H9 (cell line): ENCODE data around the gene TBX19. TPM values are rescaled to one million over a fixed set of nuclear protein-coding genes. Genes with fewer than 3 reads are reported as not detected.

Source experiments
- DNase-seq: peaks from one replicate; pipeline ENCODE4 v3.0.0-alpha.2; 2017
- H2AFZ ChIP-seq: one replicate; pipeline ENCODE4 v1.6.1; 2013; ENCODE audit warnings: mild to moderate bottlenecking, low read length, control low read depth, moderate library complexity
- H2AK5ac ChIP-seq: 2 replicates; pipeline ENCODE4 v1.6.1; 2013; ENCODE audit warnings: low read length, control low read depth, mixed read lengths; ENCODE audit not compliant: insufficient read length
- H2BK120ac ChIP-seq: one replicate; pipeline ENCODE4 v1.6.1; 2013; ENCODE audit warnings: low read depth, mild to moderate bottlenecking, low read length, control low read depth, inconsistent platforms; ENCODE audit not compliant: poor library complexity, severe bottlenecking
- H2BK12ac ChIP-seq: 2 replicates; pipeline ENCODE4 v1.6.1; 2013; ENCODE audit warnings: low read length, control low read depth, mixed read lengths, low read depth; ENCODE audit not compliant: insufficient read length
- H2BK15ac ChIP-seq: 2 replicates; pipeline ENCODE4 v1.6.1; 2013; ENCODE audit warnings: low read depth, low read length, control low read depth
- H2BK20ac ChIP-seq: one replicate; pipeline ENCODE4 v1.6.1; 2013; ENCODE audit warnings: low read depth, mild to moderate bottlenecking, low read length, control low read depth, inconsistent platforms; ENCODE audit not compliant: poor library complexity, severe bottlenecking
- H2BK5ac ChIP-seq: 2 replicates; pipeline ENCODE4 v1.6.1; 2013; ENCODE audit warnings: low read length, control low read depth, mixed read lengths; ENCODE audit not compliant: insufficient read length
- H3K14ac ChIP-seq: 2 replicates; pipeline ENCODE4 v1.6.1; 2013; ENCODE audit warnings: low read length, control low read depth; ENCODE audit not compliant: insufficient read depth
- H3K18ac ChIP-seq: 2 replicates; pipeline ENCODE4 v1.6.1; 2013; ENCODE audit warnings: low read depth, mild to moderate bottlenecking, mixed read lengths, low read length, control low read depth; ENCODE audit not compliant: insufficient read length
- H3K23ac ChIP-seq: 2 replicates; pipeline ENCODE4 v1.6.1; 2013; ENCODE audit warnings: low read length, control low read depth, mixed read lengths, low read depth; ENCODE audit not compliant: insufficient read length
- H3K23me2 ChIP-seq: 2 replicates; pipeline ENCODE4 v1.6.1; 2013; ENCODE audit warnings: low read depth, mild to moderate bottlenecking, mixed read lengths, low read length, control low read depth; ENCODE audit not compliant: insufficient read length, poor library complexity, severe bottlenecking
- H3K27ac ChIP-seq: 2 replicates; pipeline ENCODE4 v1.5.1; 2013; ENCODE audit warnings: low read length, control low read depth, mixed read lengths, low read depth; ENCODE audit not compliant: insufficient read length
- H3K27me3 ChIP-seq: 2 replicates; pipeline ENCODE4 v1.6.1; 2013; ENCODE audit warnings: low read length, control low read depth, inconsistent platforms; ENCODE audit not compliant: insufficient read depth
- H3K4ac ChIP-seq: 2 replicates; pipeline ENCODE4 v1.6.1; 2013; ENCODE audit warnings: low read depth, mild to moderate bottlenecking, control low read depth, inconsistent platforms, low read length, moderate library complexity
- H3K4me1 ChIP-seq: 2 replicates; pipeline ENCODE4 v1.6.1; 2013; ENCODE audit warnings: low read length, control low read depth, inconsistent platforms; ENCODE audit not compliant: insufficient read depth
- H3K4me2 ChIP-seq: 2 replicates; pipeline ENCODE4 v1.6.1; 2013; ENCODE audit warnings: low read length, control low read depth, mixed read lengths; ENCODE audit not compliant: insufficient read length, insufficient read depth
- H3K56ac ChIP-seq: 2 replicates; pipeline ENCODE4 v1.6.1; 2013; ENCODE audit warnings: low read depth, mild to moderate bottlenecking, mixed read lengths, low read length, control low read depth; ENCODE audit not compliant: insufficient read length
- H3K79me1 ChIP-seq: 2 replicates; pipeline ENCODE4 v1.6.1; 2013; ENCODE audit warnings: low read depth, mild to moderate bottlenecking, moderate library complexity, low read length, control low read depth, inconsistent platforms; ENCODE audit not compliant: insufficient read depth, poor library complexity, severe bottlenecking
- H3K79me2 ChIP-seq: 2 replicates; pipeline ENCODE4 v1.6.1; 2013; ENCODE audit warnings: low read length, control low read depth, inconsistent platforms; ENCODE audit not compliant: insufficient read depth
- H3K9ac ChIP-seq: 2 replicates; pipeline ENCODE4 v1.6.1; 2013; ENCODE audit warnings: low read length, control low read depth, mixed read lengths; ENCODE audit not compliant: insufficient read length; ENCODE audit errors: extremely low read depth
- H3K9me3 ChIP-seq: one replicate; pipeline ENCODE4 v1.6.1; 2013; ENCODE audit warnings: low read depth, low read length, inconsistent platforms; ENCODE audit not compliant: control insufficient read depth
- H3T11ph ChIP-seq: one replicate; pipeline ENCODE4 v1.6.1; 2013; ENCODE audit warnings: mild to moderate bottlenecking, low read length, control low read depth, inconsistent platforms
- H4K20me1 ChIP-seq: one replicate; pipeline ENCODE4 v1.6.1; 2013; ENCODE audit not compliant: control insufficient read depth, insufficient read length, insufficient read depth
- H4K5ac ChIP-seq: 2 replicates; pipeline ENCODE4 v1.6.1; 2013; ENCODE audit warnings: low read depth, mild to moderate bottlenecking, mixed read lengths, low read length, control low read depth; ENCODE audit not compliant: insufficient read length
- H4K8ac ChIP-seq: replicated peaks from 2 replicates; pipeline ENCODE4 v1.6.1; 2013; ENCODE audit warnings: low read length, control low read depth, mixed read lengths, low read depth; ENCODE audit not compliant: insufficient read length
- H4K91ac ChIP-seq: 2 replicates; pipeline ENCODE4 v1.6.1; 2013; ENCODE audit warnings: low read depth, mild to moderate bottlenecking, moderate library complexity, mixed read lengths, low read length, control low read depth; ENCODE audit not compliant: insufficient read length
- H3K27ac Mint-ChIP-seq, 3 experiments: 2 replicates in 2 of 3; 3 replicates in 1 of 3; pipeline ENCODE4 v1.8.0; 2020 to 2021; ENCODE audit warnings: mixed read lengths in 3 of 3, mild to moderate bottlenecking in 1 of 3, moderate library complexity in 1 of 3
- H3K27me3 Mint-ChIP-seq: 2 replicates; pipeline ENCODE4 v1.8.0; 2021; ENCODE audit warnings: low read depth, mild to moderate bottlenecking, moderate library complexity, mixed read lengths
- H3K36me3 Mint-ChIP-seq, 3 experiments: 2 replicates in 2 of 3; 3 replicates in 1 of 3; pipeline ENCODE4 v1.8.0; 2020 to 2021; ENCODE audit warnings: low read depth in 3 of 3, mixed read lengths in 3 of 3; ENCODE audit not compliant: insufficient read depth in 1 of 3
- H3K4me1 Mint-ChIP-seq, 2 experiments: 2 replicates each; pipeline ENCODE4 v1.8.0; 2020; ENCODE audit warnings: mixed read lengths in 2 of 2
- H3K4me3 Mint-ChIP-seq, 2 experiments: 2 replicates in 1 of 2; 3 replicates in 1 of 2; pipeline ENCODE4 v1.8.0; 2020 to 2021; ENCODE audit warnings: mild to moderate bottlenecking in 2 of 2, mixed read lengths in 2 of 2, moderate library complexity in 1 of 2
- H3K9me3 Mint-ChIP-seq, 2 experiments: 2 replicates in 1 of 2; 3 replicates in 1 of 2; pipeline ENCODE4 v1.8.0; 2020; ENCODE audit warnings: mild to moderate bottlenecking in 2 of 2, mixed read lengths in 2 of 2, moderate library complexity in 1 of 2
- CTCF ChIP-seq: fragments of 200-600 bp; sonication (generic); conservative IDR thresholded peaks from 3 replicates; pipeline ENCODE4 v1.8.0; 2021; ENCODE audit warnings: antibody characterized with exemption, mild to moderate bottlenecking
- WGBS: extraction: QIAGEN DNeasy Blood & Tissue Kit; methylation state at CpG from one replicate; pipeline ENCODE4 v1.1.7; 2013; ENCODE audit warnings: missing lambda C conversion rate, low lambda C conversion rate, mixed read lengths; ENCODE audit not compliant: insufficient read length; ENCODE audit errors: extremely low coverage; 5-methylcytosine and 5-hydroxymethylcytosine counted together
- total RNA-seq: library from RNA; stranded (reverse); gene quantifications from 2 replicates; pipeline ENCODE4 v1.2.1, GENCODE V29; 2021

Gene TBX19
- total RNA-seq, 1 experiment from 2014 or later = 0.48 TPM

GRCh38 chr1:168340781-168341482, 60.3 kb downstream of the TBX19 start:
- no peaks in the 10 kb centered on the region for H3K4me1 ChIP-seq
- no peak overlapping the region for H2AK5ac ChIP-seq
- Mint-ChIP-seq H3K27ac (no peak overlapping the region), H3K4me3 (no peak overlapping the region), H3K27me3 (no peaks in the 10 kb centered on the region), H3K9me3 (peaks cover 0 to 4% of the 10 kb centered on the region in 2 experiments; a peak in 3 of 5 replicates), H3K36me3 (peaks cover 0 to 7% (median 4%) of the 10 kb centered on the region in 3 experiments; a peak in 4 of 7 replicates), H3K4me1 (peaks cover 7 to 12% of the 10 kb centered on the region in 2 experiments; a peak in 3 of 4 replicates)
- H2BK12ac ChIP-seq = no peak overlapping the region
- no peak overlapping the region for H3K56ac ChIP-seq
- no peak overlapping the region for H4K91ac ChIP-seq
- TF ChIP-seq CTCF = no peak
- no peaks in the 10 kb centered on the region for H3K9me3 ChIP-seq
- no peak overlapping the region for H4K8ac ChIP-seq
- H3K4me2 ChIP-seq = no peak overlapping the region
- no peak overlapping the region for H4K5ac ChIP-seq
- WGBS = no CpG with 5 or more reads among the region's 3 CpGs
- DNase-seq = no peak
- no peaks in the 10 kb centered on the region for H3K27me3 ChIP-seq
- H3K23me2 ChIP-seq = no peaks in the 10 kb centered on the region
- H3K79me1 ChIP-seq = no peaks in the 10 kb centered on the region
- H2BK20ac ChIP-seq = no peak overlapping the region
- H3K14ac ChIP-seq = no peak overlapping the region
- no peak overlapping the region for H2BK120ac ChIP-seq
- H2AFZ ChIP-seq = no peak overlapping the region
- no peak overlapping the region for H3T11ph ChIP-seq
- no peak overlapping the region for H3K27ac ChIP-seq
- no peaks in the 10 kb centered on the region for H4K20me1 ChIP-seq
- no peak overlapping the region for H3K18ac ChIP-seq
- no peak overlapping the region for H3K23ac ChIP-seq
- no peak overlapping the region for H2BK5ac ChIP-seq
- no peaks in the 10 kb centered on the region for H3K79me2 ChIP-seq
- H2BK15ac ChIP-seq = no peak overlapping the region
- H3K9ac ChIP-seq = no peak overlapping the region
- no peak overlapping the region for H3K4ac ChIP-seq
